Measurements from ENCODE around the gene CCDC3. TPM values are rescaled to one million over a fixed set of nuclear protein-coding genes. Genes with fewer than 3 reads are reported as not detected.
"Not testable (repeated sequence)": the region's sequence is repeated elsewhere in the genome, so short reads cannot be mapped to it uniquely, and the experiment has no call there.

Gene CCDC3
- total RNA-seq, 1 donor: 0.54 TPM

DNA sequence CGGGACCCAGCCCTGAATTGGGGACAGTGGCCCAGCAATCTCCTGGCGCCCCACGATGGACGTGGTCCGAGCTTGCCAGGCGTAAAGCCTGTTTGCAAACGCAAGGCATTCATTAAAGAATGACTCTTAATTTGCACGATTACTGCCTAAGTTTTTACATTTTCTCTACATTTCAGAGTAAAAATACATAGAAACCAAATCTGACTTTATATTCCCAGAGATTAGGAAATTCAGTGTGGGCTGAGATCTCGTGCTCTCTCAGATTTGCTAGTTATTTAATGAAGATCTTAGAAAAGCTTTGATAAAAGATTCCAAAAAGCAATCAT is 337 bp upstream of the CCDC3 start:
- DNase-seq (ENCODE audit: low read depth in 2 of 3, low spot score in 2 of 3): no peak

DNA sequence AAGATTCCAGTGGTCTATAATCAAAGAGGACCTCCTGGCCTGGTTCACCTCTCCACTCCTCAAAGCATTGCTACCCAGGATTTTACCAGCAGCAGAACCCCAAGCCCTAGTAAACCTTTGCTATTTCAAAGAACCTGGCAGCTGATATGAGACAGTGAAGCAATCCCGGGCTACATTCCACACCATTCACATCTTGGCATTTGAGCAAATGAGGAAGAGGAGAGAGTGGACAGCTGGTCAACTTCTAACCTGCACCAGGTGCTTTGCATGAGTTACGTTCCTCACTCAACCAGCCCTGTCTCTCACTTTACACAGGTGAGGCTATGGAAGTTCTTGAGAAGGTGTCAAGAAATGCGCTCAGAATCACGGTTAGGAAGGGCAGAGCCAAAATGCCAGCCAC is 1.1 kb downstream of the CCDC3 start:
- no peak for DNase-seq (ENCODE audit: low read depth in 2 of 3, low spot score in 2 of 3)

DNA sequence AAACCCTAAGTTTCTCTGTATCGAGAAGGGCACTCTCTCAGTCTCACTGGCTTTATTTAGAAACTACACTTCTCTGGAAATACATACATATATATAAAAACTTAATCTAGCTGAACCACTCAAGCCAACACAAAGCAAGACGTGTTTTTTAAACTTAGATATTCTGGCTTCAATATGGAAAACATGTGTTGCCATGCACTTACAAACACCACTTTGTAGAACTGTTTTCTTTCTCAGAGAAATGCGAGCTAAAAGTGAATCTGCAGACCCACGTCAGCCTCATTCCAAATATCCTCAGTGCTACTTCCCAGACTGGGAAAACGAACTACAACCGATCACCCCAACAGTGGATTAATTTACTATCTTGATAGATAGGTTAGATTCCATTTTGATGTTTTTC is 1.7 kb downstream of the CCDC3 start:
- no peak for DNase-seq (ENCODE audit: low read depth in 2 of 3, low spot score in 2 of 3)

DNA sequence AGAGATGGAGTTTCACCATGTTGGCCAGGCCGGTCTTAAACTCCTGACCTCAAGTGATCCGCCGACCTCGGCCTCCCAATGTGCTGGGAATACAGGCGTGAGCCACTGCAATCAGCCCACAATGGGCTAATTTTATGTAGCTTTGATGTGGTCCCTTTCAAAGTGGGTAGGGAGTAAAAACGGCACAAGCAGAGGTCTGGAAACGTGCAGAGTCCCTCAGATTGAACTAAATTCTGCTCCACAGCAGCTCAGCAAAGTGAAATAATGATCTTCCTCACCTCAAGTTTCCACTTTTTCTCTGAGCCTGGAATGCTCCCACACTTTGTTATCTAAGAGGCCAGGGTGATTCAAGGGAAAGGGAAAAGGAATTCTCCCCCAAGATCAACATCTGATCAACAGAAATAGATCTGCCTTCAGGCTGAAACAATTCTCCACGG is 6.1 kb downstream of the CCDC3 start:
- DNase-seq (ENCODE audit: low read depth in 2 of 3, low spot score in 2 of 3): no peak

DNA sequence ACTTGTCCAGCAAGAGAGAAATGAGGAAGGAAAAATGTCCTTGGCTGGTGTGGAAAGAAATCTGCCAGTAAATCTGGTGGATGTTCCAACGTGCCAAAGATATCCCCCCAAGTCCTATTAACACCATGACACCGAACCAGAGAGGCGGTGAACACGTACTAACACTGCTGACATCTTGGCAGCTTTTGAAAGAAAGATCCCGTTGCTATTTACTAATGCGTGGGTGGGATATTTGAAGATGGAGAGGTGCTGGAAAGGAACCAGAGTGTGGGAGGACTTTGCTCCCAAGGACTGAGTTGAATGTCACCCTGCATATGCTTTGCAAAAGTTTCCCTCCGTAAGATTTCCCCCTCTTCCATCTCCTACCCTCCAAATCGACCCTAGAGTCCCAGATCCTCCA is 7.9 kb downstream of the CCDC3 start:
- no peak for DNase-seq (ENCODE audit: low read depth in 2 of 3, low spot score in 2 of 3)

DNA sequence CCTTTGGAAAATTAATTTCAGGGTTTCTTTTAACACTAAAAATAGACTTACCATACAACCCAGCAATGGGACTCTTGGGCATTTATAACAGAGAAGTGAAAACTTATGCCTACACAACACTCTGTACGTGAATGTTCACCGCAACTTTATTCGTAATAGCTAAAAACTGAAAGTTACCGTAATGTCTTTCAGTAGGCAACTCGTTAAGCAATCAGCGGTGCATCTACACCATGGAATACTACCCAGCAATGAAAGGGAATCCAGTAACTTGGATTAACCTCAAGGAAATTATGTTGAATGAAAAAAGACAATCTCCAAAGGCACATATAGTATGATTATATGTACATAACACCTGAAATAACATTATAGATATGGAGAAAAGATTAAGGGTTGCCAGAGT is 16.2 kb downstream of the CCDC3 start:
- DNase-seq (ENCODE audit: low read depth in 2 of 3, low spot score in 2 of 3): no peak

DNA sequence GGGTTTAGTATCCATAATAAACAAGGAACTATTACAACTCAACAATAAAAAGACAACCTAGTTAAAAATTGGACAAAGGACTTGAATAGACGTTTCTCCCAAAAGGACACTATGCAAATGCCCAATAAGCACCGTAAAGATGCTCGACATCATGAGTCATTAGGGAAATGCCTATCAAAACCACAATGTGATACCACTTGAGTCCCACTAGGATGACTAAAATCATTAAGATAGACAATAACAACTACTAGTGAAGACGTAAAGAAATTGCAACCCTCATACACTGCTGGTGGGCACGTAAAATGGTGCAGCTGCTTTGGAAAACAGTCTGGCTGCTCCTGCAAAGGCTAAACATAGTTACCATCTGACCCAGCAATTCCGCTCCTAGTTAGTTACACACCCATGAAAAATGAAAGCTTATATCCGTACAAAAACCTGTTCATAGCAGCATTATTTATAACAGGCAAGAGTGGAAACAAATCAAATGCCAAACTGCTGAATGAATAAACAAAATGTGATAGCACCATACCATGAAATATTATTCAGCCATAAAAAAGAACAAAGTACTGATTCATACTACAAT is 17.3 kb downstream of the CCDC3 start:
- no peak for DNase-seq (ENCODE audit: low read depth in 2 of 3, low spot score in 2 of 3)

DNA sequence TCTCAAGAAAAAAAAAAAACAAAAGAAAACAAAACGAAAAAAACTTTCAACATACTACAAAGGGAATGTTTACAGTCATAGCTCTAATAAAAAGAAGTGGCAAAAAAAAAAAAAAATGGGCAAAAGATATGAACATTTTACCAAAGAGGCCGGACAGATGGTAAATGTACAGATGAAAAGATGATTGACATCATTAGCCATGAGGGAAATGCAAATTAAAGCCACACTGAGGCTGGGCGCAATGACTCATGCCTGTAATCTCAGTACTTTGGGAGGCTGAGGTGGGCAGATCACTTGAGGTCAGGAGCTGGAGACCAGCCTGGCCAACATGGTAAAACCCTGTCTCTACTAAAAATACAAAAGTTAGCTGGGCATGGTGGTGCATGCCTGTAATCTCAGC is 17.9 kb downstream of the CCDC3 start:
- not testable (repeated sequence) for DNase-seq (ENCODE audit: low read depth in 2 of 3, low spot score in 2 of 3)

DNA sequence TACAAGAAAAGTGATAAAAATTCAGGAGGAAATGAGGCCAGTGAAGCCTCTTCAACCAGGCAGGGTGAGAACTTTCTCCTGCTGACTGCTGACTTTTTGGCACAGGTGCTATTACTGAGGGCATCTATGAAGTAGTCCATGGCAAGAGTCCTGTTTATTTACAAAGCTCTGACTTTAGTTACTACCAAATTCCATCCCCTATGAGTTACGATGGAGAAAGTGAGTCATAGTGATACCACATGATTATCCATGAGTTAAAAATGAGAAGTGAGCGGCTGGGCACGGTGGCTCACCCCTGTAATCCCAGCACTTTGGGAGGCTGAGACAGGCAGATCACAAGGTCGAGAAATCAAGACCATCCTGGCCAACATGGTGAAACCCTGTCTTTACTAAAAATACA is 19.9 kb downstream of the CCDC3 start:
- no peak for DNase-seq (ENCODE audit: low read depth in 2 of 3, low spot score in 2 of 3)

DNA sequence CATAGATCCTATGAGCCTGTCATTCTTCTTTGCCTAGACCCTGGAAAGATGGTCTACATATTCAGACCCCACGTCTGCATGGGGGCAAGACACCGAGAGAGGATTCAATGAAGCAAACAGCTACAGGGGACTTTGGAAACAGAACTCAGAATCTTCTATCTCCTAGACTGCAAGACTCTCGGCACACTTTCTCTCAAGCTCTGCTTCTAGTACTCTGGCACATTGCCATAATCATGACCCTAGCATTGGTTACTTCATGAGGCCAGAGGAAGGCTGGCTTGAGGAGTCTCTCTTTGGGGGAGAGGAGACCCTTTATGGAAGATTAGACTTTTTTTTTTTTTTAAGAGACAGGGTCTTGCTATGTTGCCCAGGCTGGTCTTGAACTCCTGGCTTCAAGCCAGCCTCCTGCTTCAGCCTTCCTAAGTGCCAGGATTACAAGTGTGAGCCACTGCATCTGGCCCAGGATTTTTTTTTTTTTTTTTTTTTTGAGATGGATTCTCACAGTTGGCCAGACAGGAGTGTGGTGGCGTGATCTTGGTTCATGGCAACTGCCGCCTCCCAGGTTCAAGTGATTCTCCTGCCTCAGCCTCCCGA is 20.7 kb downstream of the CCDC3 start:
- DNase-seq (ENCODE audit: low read depth in 2 of 3, low spot score in 2 of 3): no peak

DNA sequence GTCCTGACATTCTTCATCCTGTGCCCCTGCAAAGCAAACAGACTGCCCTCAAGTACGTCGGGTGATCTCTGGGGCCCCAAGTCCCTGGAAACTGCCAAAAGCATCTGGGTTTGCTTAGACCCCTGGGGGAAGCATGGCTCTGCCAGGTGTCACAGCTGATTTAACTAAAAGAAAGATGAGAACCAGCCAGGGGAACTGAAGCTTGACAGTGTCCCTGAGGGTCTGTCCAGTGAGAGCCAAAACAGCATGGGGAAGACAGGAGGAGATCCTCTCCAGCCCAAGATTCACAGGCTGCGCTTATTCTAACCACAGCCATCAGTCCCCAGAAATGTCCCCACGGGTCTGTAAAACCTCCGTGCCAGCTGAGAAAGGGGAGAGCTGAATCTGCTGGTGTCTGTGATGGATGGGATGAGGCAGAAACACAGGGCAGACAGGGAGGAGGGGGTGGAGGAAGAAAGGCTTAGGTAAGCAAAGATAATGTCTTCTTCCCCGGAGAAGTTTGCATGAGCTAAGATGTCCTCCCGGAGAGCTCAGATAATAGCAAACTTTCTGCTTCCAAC is 21.3 kb downstream of the CCDC3 start:
- DNase-seq (ENCODE audit: low read depth in 2 of 3, low spot score in 2 of 3): no peak

DNA sequence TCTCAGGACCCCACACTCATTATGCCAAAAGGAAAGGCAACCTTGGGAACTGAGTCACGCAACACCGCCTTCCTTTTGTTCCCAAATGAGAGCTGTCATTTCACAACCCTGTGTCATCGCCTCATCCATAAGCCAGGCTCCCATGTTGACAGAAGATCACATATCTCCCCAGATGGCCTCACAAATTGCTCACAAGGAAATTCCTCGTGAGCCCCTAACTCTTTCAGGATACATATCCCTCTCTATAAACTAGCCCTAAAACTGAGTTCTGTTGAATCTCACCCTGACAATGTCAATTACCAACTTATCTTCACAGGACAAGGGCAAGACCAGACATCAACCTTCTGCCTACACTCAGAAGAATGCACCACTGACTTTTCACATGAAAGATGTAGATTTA is 22.6 kb downstream of the CCDC3 start:
- DNase-seq (ENCODE audit: low read depth in 2 of 3, low spot score in 2 of 3): no peak

DNA sequence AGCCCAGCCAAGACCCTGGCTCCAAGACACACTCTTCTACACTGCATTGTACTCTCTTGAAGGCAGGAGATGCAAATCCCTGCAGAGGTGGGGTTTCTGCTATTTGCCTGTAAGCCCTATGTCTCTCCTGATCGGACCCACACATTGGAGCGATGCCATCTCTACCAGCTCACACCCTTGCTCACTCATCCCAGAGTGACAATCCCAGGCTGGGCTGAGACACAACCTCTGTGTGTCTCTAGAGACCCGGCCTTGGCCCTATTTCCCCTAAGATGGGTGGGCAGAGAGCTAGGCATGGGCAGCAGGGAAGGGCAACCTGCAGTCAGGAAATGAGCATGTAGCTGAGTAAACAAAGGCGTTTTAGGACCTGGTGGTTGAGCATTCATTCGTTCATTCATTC is 25.6 kb downstream of the CCDC3 start:
- DNase-seq (ENCODE audit: low read depth in 2 of 3, low spot score in 2 of 3): no peak

DNA sequence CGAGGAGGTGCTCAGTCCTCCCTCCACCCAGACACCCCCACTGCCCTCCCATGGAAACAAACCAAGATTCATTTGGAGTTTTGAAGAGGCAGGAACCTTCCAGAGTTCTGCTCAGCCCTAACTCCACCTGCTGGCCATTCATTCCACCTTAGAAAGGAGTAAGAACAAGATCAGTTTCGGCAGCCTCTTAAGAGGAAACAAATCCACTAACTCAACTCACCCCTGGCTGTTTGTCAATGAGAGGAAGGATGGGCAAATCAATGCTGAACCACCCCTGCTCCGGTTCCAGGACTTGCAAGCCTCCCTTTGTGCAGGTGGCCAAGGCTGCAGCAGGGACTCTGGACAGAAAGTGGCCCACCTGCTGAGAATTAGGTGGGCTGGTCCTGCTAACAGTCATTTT is 26.2 kb downstream of the CCDC3 start:
- peak in 2 of 3 donors; percentile 16 to 48 for DNase-seq (ENCODE audit: low read depth in 2 of 3, low spot score in 2 of 3)

DNA sequence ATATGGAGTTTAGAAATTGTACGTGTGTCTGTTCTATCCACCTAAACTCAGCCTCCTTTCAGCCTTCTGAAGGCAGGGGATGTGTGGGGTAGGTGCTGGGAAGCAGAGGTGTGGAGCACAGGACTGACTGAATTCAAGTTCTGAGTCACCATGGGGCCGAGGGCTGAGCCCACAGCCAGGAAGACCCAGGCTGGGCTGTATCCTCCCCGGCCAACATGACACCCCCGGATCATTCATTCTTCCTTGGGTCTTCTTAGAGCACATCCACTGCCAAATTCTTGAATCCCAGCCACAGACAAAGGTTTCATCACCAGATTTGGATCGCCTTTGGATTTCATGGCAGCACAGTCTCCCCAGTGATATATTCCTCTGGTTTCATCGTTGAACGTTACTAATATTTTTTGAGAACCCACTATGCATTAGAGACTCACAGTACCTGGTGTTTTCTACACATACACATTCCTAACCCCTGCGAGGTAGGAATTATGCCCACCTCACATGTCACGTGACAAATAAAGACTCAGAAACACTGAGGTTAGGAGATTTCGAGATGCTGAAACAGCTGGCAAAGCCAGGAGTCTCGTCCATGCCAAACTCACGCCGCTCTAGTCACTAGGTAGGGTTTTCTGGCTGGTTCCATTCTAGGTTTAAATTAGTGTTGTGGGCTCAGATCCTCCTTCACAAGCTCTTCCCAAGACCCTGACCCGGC is 26.9 kb downstream of the CCDC3 start:
- no peak for DNase-seq (ENCODE audit: low read depth in 2 of 3, low spot score in 2 of 3)

DNA sequence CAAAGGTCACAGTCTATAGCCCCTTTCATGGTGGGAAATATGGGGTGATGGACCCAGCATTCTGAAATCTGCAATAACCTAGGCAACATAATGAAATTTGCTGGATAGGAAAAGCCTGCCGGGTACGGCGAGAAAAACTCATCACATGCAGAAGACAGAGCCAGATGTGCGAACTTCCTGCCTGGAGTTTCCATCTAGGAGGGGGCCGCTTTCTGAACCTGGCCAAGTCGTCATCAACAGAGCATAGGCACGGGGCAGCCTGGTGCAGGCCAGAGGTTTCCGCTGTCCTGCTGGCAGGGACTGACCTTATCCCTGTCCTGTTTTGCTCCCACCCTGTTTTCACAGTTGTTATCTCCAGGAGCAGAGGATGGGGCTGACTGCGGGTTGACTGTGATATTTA is 27.4 kb downstream of the CCDC3 start:
- no peak for DNase-seq (ENCODE audit: low read depth in 2 of 3, low spot score in 2 of 3)

DNA sequence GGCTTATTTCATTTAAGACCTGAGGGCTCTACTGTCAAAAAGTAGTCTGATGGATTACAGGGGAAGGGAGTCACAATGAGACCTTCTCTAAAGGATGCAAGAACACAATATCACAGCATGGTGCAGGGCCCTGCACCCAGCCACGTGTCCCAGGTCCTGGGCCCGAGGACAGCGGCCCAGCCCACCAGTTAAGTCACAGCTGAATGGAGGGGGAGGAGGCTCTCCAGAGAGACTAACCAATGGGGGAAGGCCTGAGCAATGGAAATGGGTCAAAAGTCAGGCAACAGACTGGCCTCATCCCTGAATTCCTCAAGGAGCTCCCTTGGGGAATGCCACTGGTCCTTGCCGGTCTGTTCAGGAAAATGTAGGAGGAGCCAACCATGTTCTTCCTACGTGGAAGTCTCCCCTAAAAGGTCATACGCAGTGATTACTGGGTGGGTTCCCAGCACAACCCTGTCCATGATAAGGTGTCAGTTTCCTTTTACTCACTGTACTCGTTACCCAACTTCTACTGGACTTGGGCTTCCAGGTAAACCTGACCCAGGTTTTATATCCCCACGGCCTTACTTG is 28.3 kb downstream of the CCDC3 start:
- DNase-seq (ENCODE audit: low read depth in 2 of 3, low spot score in 2 of 3): no peak

DNA sequence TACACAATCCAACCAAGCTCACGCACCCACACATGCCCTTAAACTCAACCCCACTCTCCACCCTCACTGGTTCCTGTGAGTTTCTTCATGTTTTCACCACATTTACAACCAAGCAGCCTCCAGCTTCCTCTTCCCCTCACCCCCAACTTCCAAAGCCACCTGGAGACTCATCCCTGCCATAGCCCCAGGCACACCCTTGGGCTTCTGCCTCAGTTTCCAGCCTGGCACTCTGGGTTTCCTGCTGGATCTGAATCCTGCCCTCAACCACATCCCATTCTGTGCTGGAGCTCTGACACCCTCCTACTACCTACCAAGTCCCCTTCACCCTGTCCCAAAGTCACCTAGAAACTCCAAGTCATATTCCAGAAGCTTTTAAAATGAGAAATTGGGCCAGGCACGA is 29.4 kb downstream of the CCDC3 start:
- DNase-seq (ENCODE audit: low read depth in 2 of 3, low spot score in 2 of 3): no peak

DNA sequence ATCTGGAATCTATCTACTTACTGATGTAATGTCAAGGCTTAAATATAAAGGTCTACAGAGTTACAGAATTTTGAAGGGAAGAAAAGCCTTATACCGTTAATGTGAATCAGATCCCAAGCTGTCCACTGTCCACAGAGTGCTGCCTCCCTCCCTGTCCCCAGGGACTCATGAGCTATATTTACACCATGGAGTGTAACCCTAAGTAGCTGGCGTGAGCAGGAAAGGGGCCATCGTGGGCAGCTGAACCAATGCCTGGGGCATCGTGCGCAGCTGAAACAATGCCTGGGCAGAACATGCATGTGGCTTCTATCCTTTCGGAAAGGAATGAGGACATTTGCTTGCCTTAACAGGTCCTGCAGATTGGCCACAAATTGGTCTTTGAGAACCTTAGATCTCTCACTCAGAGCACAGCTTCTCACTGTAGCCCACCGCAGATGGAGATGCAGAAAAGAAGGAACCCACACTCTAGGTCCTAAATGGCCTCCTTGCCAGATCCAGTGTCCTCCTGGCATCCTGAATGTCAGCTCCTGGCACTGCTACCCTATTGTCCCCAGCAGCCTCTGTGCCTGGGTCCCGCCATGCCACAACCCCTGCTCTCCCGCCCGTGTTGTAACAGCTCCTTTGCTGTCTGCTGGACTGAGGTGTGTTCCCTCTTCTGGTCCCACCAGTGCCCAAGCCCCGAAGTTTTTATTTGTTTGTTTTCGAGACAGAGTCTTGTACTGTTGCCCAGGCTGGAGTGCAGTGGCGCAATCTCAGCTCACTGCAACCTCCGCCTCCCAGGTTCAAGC is 30.3 kb downstream of the CCDC3 start:
- no peak for DNase-seq (ENCODE audit: low read depth in 2 of 3, low spot score in 2 of 3)

DNA sequence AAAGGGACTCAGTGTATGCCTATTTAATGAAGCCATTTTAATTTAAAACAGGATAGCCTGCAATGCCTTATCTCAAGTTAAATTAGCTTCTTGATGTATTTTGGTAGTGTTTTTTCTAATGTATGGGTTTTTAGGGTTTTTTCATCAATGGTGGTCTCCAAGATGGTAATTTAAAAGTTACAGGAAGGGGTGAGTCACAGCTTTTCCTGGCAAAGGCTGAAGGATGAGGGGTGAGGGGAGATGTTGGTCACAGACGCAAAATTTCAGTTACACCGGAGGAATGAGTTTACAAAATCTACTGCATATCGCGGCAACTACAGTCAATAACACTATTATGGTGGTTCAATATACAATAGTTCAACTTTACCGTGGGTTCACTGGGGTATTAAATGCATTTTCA is 31.6 kb downstream of the CCDC3 start:
- DNase-seq (ENCODE audit: low read depth in 2 of 3, low spot score in 2 of 3): peak in 2 of 3 donors; percentile 74 to 86

DNA sequence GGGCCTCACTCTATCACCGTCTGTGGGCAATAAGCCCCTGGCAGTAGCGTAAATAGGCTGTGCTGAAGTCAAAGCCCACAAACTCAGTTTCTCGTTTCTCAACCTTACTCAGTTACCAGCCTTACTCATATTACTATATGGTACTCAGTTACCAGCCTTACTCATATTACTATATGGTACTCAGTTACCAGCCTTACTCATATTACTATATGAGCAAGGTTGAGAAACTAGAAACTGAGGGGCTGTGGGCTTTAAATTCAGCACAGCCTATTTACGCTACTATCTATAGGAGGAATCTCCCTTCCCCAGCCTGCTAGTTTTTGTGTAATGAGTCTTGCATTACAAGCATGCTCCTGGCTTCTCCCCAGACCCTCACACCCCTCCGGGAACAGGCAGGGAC is 35.4 kb downstream of the CCDC3 start:
- no peak for DNase-seq (ENCODE audit: low read depth in 2 of 3, low spot score in 2 of 3)

Measured in hematopoietic multipotent progenitor cell (in vitro differentiated cells).